ENCODE results near the gene ANK3.

ANK3 gene

DNA sequence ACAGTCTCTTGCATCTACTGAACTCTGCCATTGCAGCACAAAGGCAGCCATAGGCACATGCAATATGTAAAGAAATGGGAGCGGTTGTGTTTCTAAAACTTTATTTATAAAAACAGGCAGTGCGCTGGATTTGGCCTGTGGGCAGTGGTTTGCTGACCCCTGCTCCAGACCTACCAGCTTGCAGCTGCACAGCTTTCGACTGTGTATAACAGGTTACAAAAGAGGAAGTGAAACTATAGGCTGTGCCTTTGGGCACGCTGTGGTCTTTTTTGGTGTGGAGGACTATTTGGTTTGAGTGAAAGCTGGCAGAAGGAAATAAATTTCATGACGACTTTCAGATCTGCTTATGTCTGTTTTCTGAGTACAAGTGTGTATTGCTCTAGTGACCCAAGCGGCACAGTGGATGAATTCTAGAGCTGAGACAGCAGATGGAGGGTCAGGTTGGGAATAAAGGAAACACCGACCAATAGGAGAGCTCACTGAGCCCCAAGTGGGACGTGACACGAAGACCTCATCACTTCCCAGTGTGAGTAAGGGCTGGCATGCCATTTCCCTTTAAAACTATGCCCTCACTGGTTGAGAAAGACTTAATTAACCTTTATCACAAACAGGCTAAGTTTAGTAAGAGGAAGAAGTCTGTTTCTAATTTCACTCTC, 152.7 kb downstream of the ANK3 start:
- peak; percentile 97 for DNase-seq
- Histone ChIP-seq H3K27ac (ENCODE audit: low read length) (peak overlapping the region; percentile 69; the same call in 1 of the 2 replicates), H3K4me1 (ENCODE audit: low read length) (peaks cover 19% of the 10 kb centered on the region), H3F3A (ENCODE audit: insufficient read depth, low read length) (peaks cover 10% of the 10 kb centered on the region), H3K9me3 (replicated peaks; ENCODE audit: insufficient read depth, low read length) (no peaks in the 10 kb centered on the region), H4K20me1 (ENCODE audit: insufficient read depth, low read length) (no peaks in the 10 kb centered on the region), H3K4me2 (ENCODE audit: low read depth, low read length) (peak overlapping the region; percentile 85), H3K79me2 (ENCODE audit: low read length) (no peaks in the 10 kb centered on the region), H3K4me3 (ENCODE audit: low read length) (peak overlapping the region; percentile 48), H3K9me2 (replicated peaks; ENCODE audit: insufficient read depth, low read length) (no peaks in the 10 kb centered on the region), H3K36me3 (replicated peaks; ENCODE audit: insufficient read depth, low read length) (no peaks in the 10 kb centered on the region), H3K9ac (ENCODE audit: low read length) (no peak overlapping the region), H3K27me3 (replicated peaks; ENCODE audit: insufficient read depth, low read length) (peaks cover 35% of the 10 kb centered on the region), H2AFZ (ENCODE audit: low read length) (no peak overlapping the region)
- no peak; the same call in 1 of the 2 replicates for TF ChIP-seq EZH2phosphoT487 (IDR thresholded peaks at IDR 0.05; ENCODE audit: low read length)
- no peak for TF ChIP-seq EZH2 (optimal IDR thresholded peaks at IDR 0.05; ENCODE audit: low read depth, low read length)
- TF ChIP-seq, protein P1, sequence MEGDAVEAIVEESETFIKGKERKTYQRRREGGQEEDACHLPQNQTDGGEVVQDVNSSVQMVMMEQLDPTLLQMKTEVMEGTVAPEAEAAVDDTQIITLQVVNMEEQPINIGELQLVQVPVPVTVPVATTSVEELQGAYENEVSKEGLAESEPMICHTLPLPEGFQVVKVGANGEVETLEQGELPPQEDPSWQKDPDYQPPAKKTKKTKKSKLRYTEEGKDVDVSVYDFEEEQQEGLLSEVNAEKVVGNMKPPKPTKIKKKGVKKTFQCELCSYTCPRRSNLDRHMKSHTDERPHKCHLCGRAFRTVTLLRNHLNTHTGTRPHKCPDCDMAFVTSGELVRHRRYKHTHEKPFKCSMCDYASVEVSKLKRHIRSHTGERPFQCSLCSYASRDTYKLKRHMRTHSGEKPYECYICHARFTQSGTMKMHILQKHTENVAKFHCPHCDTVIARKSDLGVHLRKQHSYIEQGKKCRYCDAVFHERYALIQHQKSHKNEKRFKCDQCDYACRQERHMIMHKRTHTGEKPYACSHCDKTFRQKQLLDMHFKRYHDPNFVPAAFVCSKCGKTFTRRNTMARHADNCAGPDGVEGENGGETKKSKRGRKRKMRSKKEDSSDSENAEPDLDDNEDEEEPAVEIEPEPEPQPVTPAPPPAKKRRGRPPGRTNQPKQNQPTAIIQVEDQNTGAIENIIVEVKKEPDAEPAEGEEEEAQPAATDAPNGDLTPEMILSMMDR (IDR thresholded peaks at IDR 0.05; ENCODE audit: low read length), result no peak

DNA sequence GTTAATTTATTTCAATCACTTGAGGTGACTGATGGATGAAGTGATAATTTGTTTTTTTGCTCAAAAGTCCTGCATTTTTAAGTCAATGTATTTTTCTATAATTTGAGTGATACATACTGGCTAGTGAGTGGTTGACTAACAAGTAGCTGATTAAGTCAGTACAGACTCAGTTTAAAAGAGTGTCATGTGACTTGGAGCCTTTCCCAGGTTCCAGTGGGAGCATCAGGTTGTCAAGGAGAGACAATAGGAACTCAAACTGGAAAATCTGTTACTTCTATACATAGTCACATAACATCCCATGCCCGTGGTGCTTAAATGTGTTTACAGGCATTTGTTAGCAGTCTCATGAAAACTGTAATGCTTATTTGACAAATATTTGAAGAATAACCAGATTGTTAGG, 154.7 kb downstream of the ANK3 start:
- H4K20me1 ChIP-seq (ENCODE audit: insufficient read depth, low read length), result no peaks in the 10 kb centered on the region
- H3K79me2 ChIP-seq (ENCODE audit: low read length), result no peaks in the 10 kb centered on the region
- H3K27me3 ChIP-seq (replicated peaks; ENCODE audit: insufficient read depth, low read length), result peaks cover 35% of the 10 kb centered on the region
- H3K4me3 ChIP-seq (ENCODE audit: low read length), result no peak overlapping the region
- H3K9me2 ChIP-seq (replicated peaks; ENCODE audit: insufficient read depth, low read length), result no peaks in the 10 kb centered on the region
- no peak overlapping the region for H2AFZ ChIP-seq (ENCODE audit: low read length)
- H3K9me3 ChIP-seq (replicated peaks; ENCODE audit: insufficient read depth, low read length), result no peaks in the 10 kb centered on the region
- peaks cover 10% of the 10 kb centered on the region for H3F3A ChIP-seq (ENCODE audit: insufficient read depth, low read length)
- TF ChIP-seq EZH2phosphoT487 (IDR thresholded peaks at IDR 0.05; ENCODE audit: low read length), result no peak
- TF ChIP-seq, protein P1 (IDR thresholded peaks at IDR 0.05; ENCODE audit: low read length), result no peak
- no peak for TF ChIP-seq EZH2 (optimal IDR thresholded peaks at IDR 0.05; ENCODE audit: low read depth, low read length)
- no peak for DNase-seq
- H3K9ac ChIP-seq (ENCODE audit: low read length), result no peak overlapping the region
- H3K36me3 ChIP-seq (replicated peaks; ENCODE audit: insufficient read depth, low read length), result no peaks in the 10 kb centered on the region
- H3K4me2 ChIP-seq (ENCODE audit: low read depth, low read length), result no peak overlapping the region
- H3K27ac ChIP-seq (ENCODE audit: low read length), result no peak overlapping the region
- H3K4me1 ChIP-seq (ENCODE audit: low read length), result peaks cover 19% of the 10 kb centered on the region

DNA sequence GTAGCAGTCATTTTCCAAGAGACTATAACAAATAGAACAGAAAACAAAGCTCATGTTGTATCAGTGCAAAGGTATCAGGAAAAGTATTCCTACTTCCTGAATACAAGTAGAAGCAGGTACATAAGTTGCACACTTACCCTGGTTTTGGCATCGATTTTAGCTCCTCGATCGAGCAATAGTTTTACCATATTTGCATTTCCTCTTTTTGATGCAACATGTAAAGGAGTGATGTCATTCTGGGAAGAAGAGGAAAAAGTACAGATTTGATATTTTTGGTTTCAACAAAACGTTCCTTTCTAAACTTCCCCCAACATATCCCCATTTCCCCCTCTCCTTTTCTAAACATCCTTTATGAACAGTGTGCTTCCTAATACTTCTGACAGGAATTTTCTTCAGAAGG, 155.1 kb downstream of the ANK3 start:
- Histone ChIP-seq H3F3A (ENCODE audit: insufficient read depth, low read length) (peaks cover 10% of the 10 kb centered on the region), H3K4me1 (ENCODE audit: low read length) (peaks cover 19% of the 10 kb centered on the region), H3K27me3 (replicated peaks; ENCODE audit: insufficient read depth, low read length) (peaks cover 35% of the 10 kb centered on the region), H3K9ac (ENCODE audit: low read length) (no peak overlapping the region), H3K4me2 (ENCODE audit: low read depth, low read length) (no peak overlapping the region), H2AFZ (ENCODE audit: low read length) (no peak overlapping the region), H3K9me3 (replicated peaks; ENCODE audit: insufficient read depth, low read length) (no peaks in the 10 kb centered on the region), H3K36me3 (replicated peaks; ENCODE audit: insufficient read depth, low read length) (no peaks in the 10 kb centered on the region), H3K4me3 (ENCODE audit: low read length) (no peak overlapping the region), H4K20me1 (ENCODE audit: insufficient read depth, low read length) (no peaks in the 10 kb centered on the region), H3K79me2 (ENCODE audit: low read length) (no peaks in the 10 kb centered on the region), H3K9me2 (replicated peaks; ENCODE audit: insufficient read depth, low read length) (no peaks in the 10 kb centered on the region), H3K27ac (ENCODE audit: low read length) (no peak overlapping the region)
- TF ChIP-seq EZH2 (optimal IDR thresholded peaks at IDR 0.05; ENCODE audit: low read depth, low read length) (no peak), EZH2phosphoT487 (IDR thresholded peaks at IDR 0.05; ENCODE audit: low read length) (no peak)
- TF ChIP-seq, protein P1 (IDR thresholded peaks at IDR 0.05; ENCODE audit: low read length), result no peak
- no peak for DNase-seq

Measured in MM.1S (cell line).